Measurements from ENCODE around the gene ERCC6L2. TPM values are rescaled to one million over a fixed set of nuclear protein-coding genes. Genes with fewer than 3 reads are reported as not detected.

Gene ERCC6L2
- total and polyA plus RNA-seq, 10 of the 15 experiments (the other 5 are each of a cell fraction or from before 2014, with no cell fraction given) = 8.1 to 45.0 (median 22.6) TPM

- Histone ChIP-seq H3K9me3 (replicated peaks; ENCODE audit: control insufficient read depth, insufficient read depth, low read length) (peaks cover 3% of the 10 kb centered on the region), H3K27ac (ENCODE audit: control insufficient read depth, insufficient read depth) (no peak overlapping the region), H3K27me3 (replicated peaks in 1 of 2; ENCODE audit: control insufficient read depth in 2 of 2, insufficient read depth in 2 of 2, low read length in 1 of 2) (no peaks in the 10 kb centered on the region), H3K36me3 (ENCODE audit: control insufficient read depth in 2 of 2, insufficient read depth in 2 of 2, low read length in 1 of 2) (peaks cover 0 to 5% of the 10 kb centered on the region in 2 experiments; a peak in 1 of 4 replicates), H3K4me1 (ENCODE audit: control insufficient read depth, insufficient read depth, low read length) (no peaks in the 10 kb centered on the region), H3K79me2 (ENCODE audit: control insufficient read depth, insufficient read depth, low read length) (no peaks in the 10 kb centered on the region), H4K20me1 (ENCODE audit: control insufficient read depth, insufficient read depth) (no peaks in the 10 kb centered on the region), H3K4me2 (ENCODE audit: control insufficient read depth, insufficient read depth) (no peak overlapping the region), H3K4me3 (no peak overlapping the region), H3K9ac (ENCODE audit: control insufficient read depth, insufficient read depth, low read length) (no peak overlapping the region), H2AFZ (ENCODE audit: control insufficient read depth, low read depth, low read length) (no peak overlapping the region)
- no peak for TF ChIP-seq ZZZ3 (IDR thresholded peaks at IDR 0.05; ENCODE audit: control insufficient read depth, insufficient read length, low read depth)
- no peak for TF ChIP-seq PAX8 (IDR thresholded peaks at IDR 0.05)
- TF ChIP-seq SKIL (IDR thresholded peaks at IDR 0.05; ENCODE audit: low read depth, poor library complexity, severe bottlenecking) = no peak
- intact Hi-C loops (cut with micrococcal nuclease; ENCODE audit: unreplicated experiment) (no loop called here), in situ Hi-C loops (cut with MboI) (no loop called here)
- ChIA-PET POLR2A (no interaction called here), SMC1A (ENCODE audit: uncharacterized antibody, unreplicated experiment) (interaction anchor here (1.4 kb wide), 1 partner anchor 11 kb away, joined by 4 read pairs; no protein-coding TSS in a partner anchor), RAD21 (ENCODE audit: unreplicated experiment) (no interaction called here), CTCF (no interaction called here)
- DNase-seq (ENCODE audit: low read depth, low spot score) = no peak
- no peak for FAIRE-seq
- BruUV-seq (replicated peaks) = no TSS peak
- WGBS (ENCODE audit: insufficient coverage, insufficient replicate concordance, low lambda C conversion rate, missing lambda C conversion rate) = 97% methylated on average over 2 of the region's 2 CpGs
- no peak for ATAC-seq
These were observed 64.8 kb downstream of the ERCC6L2 start for GRCh38 chr9:95940265-95940664.

GRCh38 chr9:95942016-95942415 is 66.5 kb downstream of the ERCC6L2 start:
- 93% methylated on average over 4 of the region's 4 CpGs for WGBS (ENCODE audit: insufficient coverage, insufficient replicate concordance, low lambda C conversion rate, missing lambda C conversion rate)
- ChIA-PET SMC1A (ENCODE audit: uncharacterized antibody, unreplicated experiment) (no interaction called here), POLR2A (no interaction called here), CTCF (no interaction called here), RAD21 (ENCODE audit: unreplicated experiment) (no interaction called here)
- no peaks in the 10 kb centered on the region for H3K27me3 ChIP-seq (replicated peaks in 1 of 2; ENCODE audit: control insufficient read depth in 2 of 2, insufficient read depth in 2 of 2, low read length in 1 of 2)
- no peaks in the 10 kb centered on the region for H4K20me1 ChIP-seq (ENCODE audit: control insufficient read depth, insufficient read depth)
- no peaks in the 10 kb centered on the region for H3K4me1 ChIP-seq (ENCODE audit: control insufficient read depth, insufficient read depth, low read length)
- intact Hi-C loops (cut with micrococcal nuclease; ENCODE audit: unreplicated experiment) (no loop called here), in situ Hi-C loops (cut with MboI) (no loop called here)
- H3K27ac ChIP-seq (ENCODE audit: control insufficient read depth, insufficient read depth) = no peak overlapping the region
- FAIRE-seq = no peak
- H3K36me3 ChIP-seq (ENCODE audit: control insufficient read depth in 2 of 2, insufficient read depth in 2 of 2, low read length in 1 of 2) = peaks cover 0 to 7% of the 10 kb centered on the region in 2 experiments; a peak in 3 of 4 replicates
- ATAC-seq = no peak
- DNase-seq (ENCODE audit: low read depth, low spot score) = no peak
- BruUV-seq (replicated peaks) = no TSS peak
- H2AFZ ChIP-seq (ENCODE audit: control insufficient read depth, low read depth, low read length) = no peak overlapping the region
- H3K79me2 ChIP-seq (ENCODE audit: control insufficient read depth, insufficient read depth, low read length) = no peaks in the 10 kb centered on the region
- no peak overlapping the region for H3K4me3 ChIP-seq
- no peak overlapping the region for H3K4me2 ChIP-seq (ENCODE audit: control insufficient read depth, insufficient read depth)
- peaks cover 5% of the 10 kb centered on the region for H3K9me3 ChIP-seq (replicated peaks; ENCODE audit: control insufficient read depth, insufficient read depth, low read length)
- no peak overlapping the region for H3K9ac ChIP-seq (ENCODE audit: control insufficient read depth, insufficient read depth, low read length)
- no peak for TF ChIP-seq IRF5 (IDR thresholded peaks at IDR 0.05; ENCODE audit: borderline replicate concordance)
- no peak for TF ChIP-seq TCF3 (IDR thresholded peaks at IDR 0.05; ENCODE audit: borderline replicate concordance, insufficient read depth, low read depth, low read length)
- TF ChIP-seq SIX5 (IDR thresholded peaks at IDR 0.05; ENCODE audit: low read depth, low read length, severe bottlenecking) = no peak
- TF ChIP-seq RAD21 (IDR thresholded peaks at IDR 0.05; ENCODE audit: insufficient read depth, low read depth, low read length) = no peak
- no peak for TF ChIP-seq FOXM1 (IDR thresholded peaks at IDR 0.05; ENCODE audit: low read depth, low read length)
- no peak for TF ChIP-seq NFIC (IDR thresholded peaks at IDR 0.05; ENCODE audit: low read depth, low read length)
- no peak for TF ChIP-seq SRF (IDR thresholded peaks at IDR 0.05; ENCODE audit: low read depth in 2 of 2, low read length in 2 of 2)
- no peak for TF ChIP-seq PAX5 (IDR thresholded peaks at IDR 0.05; ENCODE audit: borderline replicate concordance, low read depth, low read length)
- no peak for TF ChIP-seq NBN (IDR thresholded peaks at IDR 0.05)
- TF ChIP-seq EGR1 (IDR thresholded peaks at IDR 0.05; ENCODE audit: borderline replicate concordance in 1 of 2, low read depth in 2 of 2, low read length in 2 of 2) = no peak
- no peak for TF ChIP-seq NR2F1 (conservative IDR thresholded peaks at IDR 0.05)
- no peak for TF ChIP-seq BMI1 (IDR thresholded peaks at IDR 0.05; ENCODE audit: borderline replicate concordance)
- TF ChIP-seq SUZ12 (IDR thresholded peaks at IDR 0.05; ENCODE audit: unreplicated experiment) = no peak
- TF ChIP-seq ZNF622 (IDR thresholded peaks at IDR 0.05) = no peak

Data from GM12878 (cell line).